Fibroblast of lung (primary cell): ENCODE data around the gene TRAK1. TPM values are rescaled to one million over a fixed set of nuclear protein-coding genes. Genes with fewer than 3 reads are reported as not detected.

Experiments
- DNase-seq, 2 donors: peaks; one replicate each; pipeline versions ENCODE4 v3.0.0 to v3.0.0-alpha.2; 2010; ENCODE audit warnings: low read depth in 2 of 2
- H2AFZ ChIP-seq: 2 replicates; pipeline ENCODE4 v1.5.1; 2012; ENCODE audit warnings: low read length, control low read depth, inconsistent platforms
- H3K27ac ChIP-seq: 2 replicates; pipeline ENCODE4 v1.5.1; 2011; ENCODE audit warnings: low read length, control low read depth; ENCODE audit not compliant: insufficient read depth
- H3K27me3 ChIP-seq: 2 replicates; pipeline ENCODE4 v1.5.1; 2011; ENCODE audit warnings: mild to moderate bottlenecking, low read length; ENCODE audit not compliant: control insufficient read depth, insufficient read depth
- H3K36me3 ChIP-seq: 2 replicates; pipeline ENCODE4 v1.5.1; 2011; ENCODE audit warnings: low read length; ENCODE audit not compliant: control insufficient read depth, insufficient read depth
- H3K4me1 ChIP-seq: 2 replicates; pipeline ENCODE4 v1.5.1; 2011; ENCODE audit warnings: low read length; ENCODE audit not compliant: control insufficient read depth, insufficient read depth; ENCODE audit errors: extremely low read depth
- H3K4me2 ChIP-seq: 2 replicates; pipeline ENCODE4 v1.5.1; 2011; ENCODE audit warnings: low read length, control low read depth; ENCODE audit not compliant: insufficient read depth; ENCODE audit errors: extremely low read depth
- H3K4me3 ChIP-seq, 4 experiments: fragments of 200-600 bp in 1 of 4; sonication (generic) in 1 of 4; replicated peaks in 1 of 4; 2 replicates each; pipeline ENCODE4 v1.5.1; 2011 to 2016; ENCODE audit warnings: low read length in 4 of 4, low read depth in 3 of 4, mild to moderate bottlenecking in 3 of 4, control low read depth in 2 of 4, inconsistent platforms in 1 of 4, mixed read lengths in 1 of 4; ENCODE audit not compliant: insufficient read depth in 1 of 4; ENCODE audit errors: control extremely low read depth in 1 of 4
- H3K79me2 ChIP-seq: 2 replicates; pipeline ENCODE4 v1.5.1; 2012; ENCODE audit warnings: mild to moderate bottlenecking, low read length, inconsistent platforms; ENCODE audit not compliant: control insufficient read depth, insufficient read depth
- H3K9ac ChIP-seq: 2 replicates; pipeline ENCODE4 v1.5.1; 2011; ENCODE audit warnings: mild to moderate bottlenecking, low read length, control low read depth; ENCODE audit not compliant: insufficient read depth
- H3K9me3 ChIP-seq: 2 replicates; pipeline ENCODE4 v1.5.1; 2012; ENCODE audit warnings: low read depth, low read length; ENCODE audit not compliant: control insufficient read depth, insufficient read depth
- H4K20me1 ChIP-seq: 2 replicates; pipeline ENCODE4 v1.5.1; 2011; ENCODE audit warnings: low read length; ENCODE audit not compliant: control insufficient read depth, insufficient read depth; ENCODE audit errors: extremely low read depth
- CTCF ChIP-seq, 2 donors: IDR thresholded peaks in 1 of 2; conservative IDR thresholded peaks in 1 of 2; 1 replicate in 1 of 2; 2 replicates in 1 of 2; pipeline ENCODE4 v1.5.1; 2011 to 2012; ENCODE audit warnings: low read length in 2 of 2, control low read depth in 1 of 2, inconsistent platforms in 1 of 2, low read depth in 1 of 2, mild to moderate bottlenecking in 1 of 2
- EZH2 ChIP-seq: IDR thresholded peaks from 2 replicates; pipeline ENCODE4 v1.5.1; 2012; ENCODE audit warnings: low read length, control low read depth, mild to moderate bottlenecking; ENCODE audit errors: missing control alignments
- polyA plus RNA-seq, 2 donors: library from polyadenylated mRNA; depleted of rRNA in 1 of 2; stranded (reverse) in 1 of 2; unstranded in 1 of 2; fragments of >200 nt; gene quantifications; 2 replicates each; pipeline ENCODE4 v1.2.1, GENCODE V29; 2011 to 2012; ENCODE audit warnings: missing spikeins in 1 of 2
- total RNA-seq: library from RNA; depleted of rRNA; stranded (reverse); fragments of >200 nt; gene quantifications from 2 replicates; pipeline ENCODE4 v1.2.1, GENCODE V29; 2014

The TRAK1 gene
- total and polyA plus RNA-seq, 2 donors (not counting 1 experiment from before 2014, with no cell fraction given), result 37.8 to 44.0 TPM

- Histone ChIP-seq H3K9me3 (no peaks in the 10 kb centered on the region), H2AFZ (no peak overlapping the region), H4K20me1 (no peaks in the 10 kb centered on the region), H3K4me2 (no peak overlapping the region), H3K4me1 (peaks cover 5% of the 10 kb centered on the region), H3K36me3 (peaks cover 5% of the 10 kb centered on the region), H3K9ac (no peak overlapping the region), H3K4me3 (no peak overlapping the region), H3K27ac (no peak overlapping the region), H3K27me3 (no peaks in the 10 kb centered on the region), H3K79me2 (no peaks in the 10 kb centered on the region)
- no peak for DNase-seq
- TF ChIP-seq CTCF (conservative IDR thresholded peaks at IDR 0.05 in 1 of 2, IDR thresholded peaks at IDR 0.05 in 1 of 2; ENCODE audit: low read depth in 1 of 2, low read length in 2 of 2) (no peak), EZH2 (no peak)
These were observed 134.6 kb downstream of the TRAK1 start for GRCh38 chr3:42225486-42226363.

GRCh38 chr3:42226470-42227425, 135.6 kb downstream of the TRAK1 start:
- H4K20me1 ChIP-seq, result no peaks in the 10 kb centered on the region

More at GRCh38 chr3:42226470-42227425, 135.6 kb downstream of the TRAK1 start:
- Histone ChIP-seq H3K79me2 (no peaks in the 10 kb centered on the region), H3K36me3 (peaks cover 5% of the 10 kb centered on the region), H3K4me3 (no peak overlapping the region), H3K27me3 (no peaks in the 10 kb centered on the region), H3K9me3 (no peaks in the 10 kb centered on the region), H3K4me2 (no peak overlapping the region), H3K27ac (no peak overlapping the region), H3K4me1 (peaks cover 5% of the 10 kb centered on the region), H2AFZ (no peak overlapping the region), H3K9ac (no peak overlapping the region)
- no peak for DNase-seq
- TF ChIP-seq EZH2 (no peak), CTCF (conservative IDR thresholded peaks at IDR 0.05 in 1 of 2, IDR thresholded peaks at IDR 0.05 in 1 of 2; ENCODE audit: low read depth in 1 of 2, low read length in 2 of 2) (no peak)
